Mesenchymal stem cell (in vitro differentiated cells and primary cell): ENCODE measurements around the gene COBLL1.

ENCODE experiments used
- DNase-seq: peaks from one replicate; pipeline ENCODE4 v3.0.0-alpha.2; 2013
- H2AFZ ChIP-seq: one replicate; pipeline ENCODE4 v1.6.1; 2013; ENCODE audit warnings: low read depth, mild to moderate bottlenecking, control low read depth, inconsistent platforms, low read length, moderate library complexity
- H2AK5ac ChIP-seq: 2 replicates; pipeline ENCODE4 v1.6.1; 2013; ENCODE audit warnings: low read length, moderate library complexity, mild to moderate bottlenecking, inconsistent platforms; ENCODE audit not compliant: severe bottlenecking
- H2BK120ac ChIP-seq: one replicate; pipeline ENCODE4 v1.6.1; 2013; ENCODE audit warnings: low read depth, mild to moderate bottlenecking, inconsistent platforms, low read length, moderate library complexity
- H2BK12ac ChIP-seq, 2 experiments: one replicate each; pipeline ENCODE4 v1.6.1; 2013; ENCODE audit warnings: inconsistent platforms in 2 of 2, low read length in 2 of 2, mild to moderate bottlenecking in 2 of 2, moderate library complexity in 2 of 2, control low read depth in 1 of 2
- H2BK15ac ChIP-seq: one replicate; pipeline ENCODE4 v1.6.1; 2013; ENCODE audit warnings: mild to moderate bottlenecking, low read depth, inconsistent platforms; ENCODE audit not compliant: poor library complexity, severe bottlenecking
- H2BK5ac ChIP-seq: 2 replicates; pipeline ENCODE4 v1.6.1; 2013; ENCODE audit warnings: low read depth, mild to moderate bottlenecking, low read length, control low read depth, inconsistent platforms; ENCODE audit not compliant: poor library complexity, severe bottlenecking
- H3K14ac ChIP-seq, 2 experiments: one replicate each; pipeline ENCODE4 v1.6.1; 2013; ENCODE audit warnings: inconsistent platforms in 2 of 2, low read length in 2 of 2, control low read depth in 1 of 2, mild to moderate bottlenecking in 1 of 2, moderate library complexity in 1 of 2
- H3K18ac ChIP-seq, 2 experiments: one replicate each; pipeline ENCODE4 v1.6.1; 2013; ENCODE audit warnings: inconsistent platforms in 2 of 2, low read length in 2 of 2, control low read depth in 1 of 2, low read depth in 1 of 2, mild to moderate bottlenecking in 1 of 2
- H3K23ac ChIP-seq, 2 experiments: one replicate each; pipeline ENCODE4 v1.6.1; 2013; ENCODE audit warnings: inconsistent platforms in 2 of 2, low read length in 2 of 2, mild to moderate bottlenecking in 2 of 2, moderate library complexity in 2 of 2, control low read depth in 1 of 2
- H3K27ac ChIP-seq: 2 replicates; pipeline ENCODE4 v1.5.1; 2013; ENCODE audit warnings: mild to moderate bottlenecking, moderate library complexity, low read length, control low read depth, inconsistent platforms; ENCODE audit not compliant: poor library complexity, severe bottlenecking
- H3K27me3 ChIP-seq, 2 experiments: 2 replicates each; pipeline versions ENCODE4 v1.6.1 to v1.7.0; 2013; ENCODE audit warnings: low read length in 2 of 2, mild to moderate bottlenecking in 2 of 2, moderate library complexity in 2 of 2, control low read depth in 1 of 2, inconsistent platforms in 1 of 2; ENCODE audit not compliant: control insufficient read depth in 1 of 2, insufficient read depth in 1 of 2
- H3K36me3 ChIP-seq, 2 experiments: 2 replicates each; pipeline versions ENCODE4 v1.6.1 to v1.7.0; 2013; ENCODE audit warnings: low read length in 2 of 2, control low read depth in 1 of 2, inconsistent platforms in 1 of 2, low read depth in 1 of 2, mild to moderate bottlenecking in 1 of 2; ENCODE audit not compliant: insufficient read depth in 2 of 2, control insufficient read depth in 1 of 2
- H3K4ac ChIP-seq, 2 experiments: one replicate each; pipeline ENCODE4 v1.6.1; 2013; ENCODE audit warnings: inconsistent platforms in 2 of 2, low read length in 2 of 2, mild to moderate bottlenecking in 2 of 2, moderate library complexity in 2 of 2, control low read depth in 1 of 2, low read depth in 1 of 2
- H3K4me1 ChIP-seq: 2 replicates; pipeline ENCODE4 v1.6.1; 2013; ENCODE audit warnings: low read depth, low read length, control low read depth; ENCODE audit not compliant: control insufficient read depth, insufficient read depth
- H3K4me2 ChIP-seq: 2 replicates; pipeline ENCODE4 v1.6.1; 2013; ENCODE audit warnings: low read length, mild to moderate bottlenecking, inconsistent platforms; ENCODE audit not compliant: poor library complexity, severe bottlenecking
- H3K4me3 ChIP-seq, 2 experiments: 2 replicates each; pipeline versions ENCODE4 v1.5.1 to v1.7.0; 2013; ENCODE audit warnings: low read length in 2 of 2, mild to moderate bottlenecking in 2 of 2, control low read depth in 1 of 2, low read depth in 1 of 2; ENCODE audit not compliant: insufficient read depth in 1 of 2
- H3K79me1 ChIP-seq: replicated peaks from 2 replicates; pipeline ENCODE4 v1.6.1; 2013; ENCODE audit warnings: mild to moderate bottlenecking, control low read depth, low read length, inconsistent platforms; ENCODE audit not compliant: poor library complexity, severe bottlenecking
- H3K9ac ChIP-seq: 2 replicates; pipeline ENCODE4 v1.7.0; 2013; ENCODE audit warnings: mild to moderate bottlenecking, low read length, moderate library complexity
- H3K9me3 ChIP-seq: 2 replicates; pipeline ENCODE4 v1.7.0; 2013; ENCODE audit warnings: mild to moderate bottlenecking, low read length; ENCODE audit not compliant: control insufficient read depth
- H4K8ac ChIP-seq: one replicate; pipeline ENCODE4 v1.6.1; 2013; ENCODE audit warnings: inconsistent platforms, mild to moderate bottlenecking, low read length, moderate library complexity
- H4K91ac ChIP-seq: one replicate; pipeline ENCODE4 v1.6.1; 2013; ENCODE audit warnings: mild to moderate bottlenecking, low read length, inconsistent platforms
- WGBS: methylation state at CpG from one replicate; pipeline ENCODE4 v1.1.7; 2013; ENCODE audit warnings: mixed read lengths; 5-methylcytosine and 5-hydroxymethylcytosine counted together

COBLL1 gene

GRCh38 chr2:164835302-164835701, 6.3 kb downstream of the COBLL1 start:
- no peaks in the 10 kb centered on the region for H3K27me3 ChIP-seq
- no peak overlapping the region for H3K27ac ChIP-seq
- no peak overlapping the region for H2BK15ac ChIP-seq
- peaks cover 7% of the 10 kb centered on the region for H3K79me1 ChIP-seq
- H3K4me1 ChIP-seq = peaks cover 6% of the 10 kb centered on the region
- no peak overlapping the region for H2BK5ac ChIP-seq
- H2AK5ac ChIP-seq = no peak overlapping the region
- H2BK120ac ChIP-seq = no peak overlapping the region
- no peak overlapping the region for H3K23ac ChIP-seq
- H3K4me2 ChIP-seq = no peak overlapping the region
- H3K14ac ChIP-seq = no peak overlapping the region
- no peak overlapping the region for H3K9ac ChIP-seq
- no peak overlapping the region for H3K4me3 ChIP-seq
- H2BK12ac ChIP-seq = no peak overlapping the region
- H3K9me3 ChIP-seq = no peaks in the 10 kb centered on the region
- H4K91ac ChIP-seq = no peak overlapping the region
- H3K36me3 ChIP-seq = peaks cover 0 to 3% of the 10 kb centered on the region in 2 experiments
- H4K8ac ChIP-seq = no peak overlapping the region
- H3K18ac ChIP-seq = no peak overlapping the region
- no peak for DNase-seq
- H2AFZ ChIP-seq = no peak overlapping the region
- no peak overlapping the region for H3K4ac ChIP-seq

- Histone ChIP-seq H3K79me1 (peaks cover 5% of the 10 kb centered on the region), H3K9me3 (no peaks in the 10 kb centered on the region), H3K36me3 (no peaks in the 10 kb centered on the region), H2BK5ac (no peak overlapping the region), H2AK5ac (no peak overlapping the region), H3K9ac (no peak overlapping the region), H2AFZ (no peak overlapping the region), H2BK120ac (no peak overlapping the region), H3K27me3 (no peaks in the 10 kb centered on the region), H3K23ac (no peak overlapping the region), H2BK12ac (no peak overlapping the region), H3K4me1 (peaks cover 4% of the 10 kb centered on the region), H3K4me2 (no peak overlapping the region), H3K14ac (no peak overlapping the region), H3K4me3 (no peak overlapping the region), H3K4ac (no peak overlapping the region), H3K18ac (no peak overlapping the region), H2BK15ac (no peak overlapping the region), H3K27ac (no peak overlapping the region), H4K8ac (no peak overlapping the region), H4K91ac (no peak overlapping the region)
- no peak for DNase-seq
- WGBS = 98% methylated on average over 3 of the region's 4 CpGs
Measured at GRCh38 chr2:164831887-164832286, 9.7 kb downstream of the COBLL1 start.

GRCh38 chr2:164831180-164831579, 10.4 kb downstream of the COBLL1 start:
- Histone ChIP-seq H3K27me3 (no peaks in the 10 kb centered on the region), H2AK5ac (no peak overlapping the region), H3K18ac (no peak overlapping the region), H4K8ac (no peak overlapping the region), H3K4me1 (peaks cover 4% of the 10 kb centered on the region), H3K4me2 (no peak overlapping the region), H3K36me3 (no peaks in the 10 kb centered on the region), H2BK15ac (no peak overlapping the region), H3K9me3 (no peaks in the 10 kb centered on the region), H2AFZ (no peak overlapping the region), H2BK120ac (no peak overlapping the region), H2BK12ac (no peak overlapping the region), H3K79me1 (peaks cover 6% of the 10 kb centered on the region), H3K4ac (no peak overlapping the region), H3K23ac (no peak overlapping the region), H4K91ac (no peak overlapping the region), H2BK5ac (no peak overlapping the region), H3K4me3 (no peak overlapping the region), H3K9ac (no peak overlapping the region), H3K27ac (no peak overlapping the region), H3K14ac (no peak overlapping the region)
- DNase-seq = no peak
- 100% methylated on average over 1 of the region's 1 CpG for WGBS

- Histone ChIP-seq H3K14ac (no peak overlapping the region), H3K18ac (peak overlapping the region; percentile 21 to 33), H2BK12ac (no peak overlapping the region), H3K4me1 (peaks cover 3% of the 10 kb centered on the region), H3K27me3 (no peaks in the 10 kb centered on the region), H3K4me2 (no peak overlapping the region), H2BK5ac (no peak overlapping the region), H3K4me3 (no peak overlapping the region), H2AFZ (no peak overlapping the region), H3K9ac (peak overlapping the region; percentile 35), H2BK120ac (peak overlapping the region; percentile 19), H3K4ac (no peak overlapping the region), H4K91ac (no peak overlapping the region), H3K36me3 (peaks cover 0 to 3% of the 10 kb centered on the region in 2 experiments), H4K8ac (peak overlapping the region; percentile 72), H3K23ac (no peak overlapping the region), H2BK15ac (no peak overlapping the region), H2AK5ac (no peak overlapping the region), H3K79me1 (peaks cover 13% of the 10 kb centered on the region), H3K9me3 (no peaks in the 10 kb centered on the region), H3K27ac (no peak overlapping the region)
- peak; percentile 25 for DNase-seq
- 91% methylated on average over 6 of the region's 8 CpGs for WGBS
Measured at GRCh38 chr2:164826293-164827243, 15.1 kb downstream of the COBLL1 start.
